COLO668 (cell line): ENCODE data around the gene JADE1.

ENCODE experiments used
- DNase-seq: peaks from one replicate; lab custom pipeline; 2025; ENCODE audit not compliant: unreplicated experiment; lab: John Stamatoyannopoulos, UW

The JADE1 gene

DNA sequence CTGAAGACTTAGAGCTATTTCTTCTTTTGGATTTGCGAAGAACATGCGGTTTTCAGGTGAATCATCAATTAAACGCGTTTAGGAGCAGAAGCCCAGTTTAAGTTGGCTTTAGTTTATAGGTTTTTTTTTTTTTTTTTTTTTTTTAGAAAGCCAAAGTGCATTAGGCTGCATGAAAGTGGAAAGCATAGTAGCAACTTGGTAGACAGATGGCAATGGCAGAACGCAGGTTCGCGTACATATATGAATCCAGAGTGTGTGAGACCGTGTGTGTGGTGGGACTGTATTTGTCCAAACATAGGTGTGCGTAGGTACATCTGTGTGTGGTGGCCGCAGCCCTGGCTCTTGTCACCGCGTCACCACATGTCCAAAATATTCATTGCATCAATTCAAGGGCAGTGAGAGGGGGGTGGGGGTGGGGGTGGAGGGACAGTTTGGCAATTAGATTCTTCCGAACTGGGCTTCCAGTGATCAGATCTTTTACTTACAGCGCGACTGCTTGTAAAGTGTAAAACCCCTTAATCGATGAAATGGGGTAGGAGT, 901 bp downstream of the JADE1 start:
- DNase-seq = peak; percentile 64

DNA sequence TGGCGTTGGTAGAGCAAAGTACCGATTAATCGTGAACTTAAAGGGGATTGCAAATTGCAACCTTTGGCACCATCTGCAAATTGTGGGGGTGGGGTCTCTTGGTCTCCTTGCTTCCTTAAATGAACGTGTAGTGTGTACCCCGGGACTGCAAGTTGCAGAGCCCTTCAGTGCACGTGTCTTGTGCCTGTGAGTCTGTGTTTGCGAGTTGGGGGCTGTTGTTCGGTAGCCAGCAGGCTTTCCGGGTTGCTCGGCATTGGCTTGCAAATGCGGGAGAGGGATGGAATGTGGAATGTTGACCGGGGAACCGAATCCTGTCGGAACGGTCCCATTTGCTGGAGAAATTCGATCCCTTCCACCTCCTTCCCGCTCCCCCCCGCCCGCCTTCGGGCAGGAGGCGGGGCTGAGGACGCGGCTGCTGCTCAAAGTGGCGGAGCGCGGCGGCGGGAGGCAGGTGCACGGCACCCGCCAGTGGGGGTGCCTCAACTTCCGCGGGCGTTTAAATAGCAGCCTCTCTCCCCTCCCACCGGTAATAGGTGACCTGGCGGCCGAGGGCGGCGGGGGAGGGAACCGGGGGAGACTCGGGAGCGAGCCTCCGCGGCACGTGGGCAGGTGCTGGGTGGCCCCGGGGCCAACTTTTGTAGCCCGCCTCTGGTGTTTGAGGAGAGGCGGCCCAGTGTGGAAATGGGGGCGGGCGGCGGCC, 1.5 kb downstream of the JADE1 start:
- peak; percentile 95 for DNase-seq

DNA sequence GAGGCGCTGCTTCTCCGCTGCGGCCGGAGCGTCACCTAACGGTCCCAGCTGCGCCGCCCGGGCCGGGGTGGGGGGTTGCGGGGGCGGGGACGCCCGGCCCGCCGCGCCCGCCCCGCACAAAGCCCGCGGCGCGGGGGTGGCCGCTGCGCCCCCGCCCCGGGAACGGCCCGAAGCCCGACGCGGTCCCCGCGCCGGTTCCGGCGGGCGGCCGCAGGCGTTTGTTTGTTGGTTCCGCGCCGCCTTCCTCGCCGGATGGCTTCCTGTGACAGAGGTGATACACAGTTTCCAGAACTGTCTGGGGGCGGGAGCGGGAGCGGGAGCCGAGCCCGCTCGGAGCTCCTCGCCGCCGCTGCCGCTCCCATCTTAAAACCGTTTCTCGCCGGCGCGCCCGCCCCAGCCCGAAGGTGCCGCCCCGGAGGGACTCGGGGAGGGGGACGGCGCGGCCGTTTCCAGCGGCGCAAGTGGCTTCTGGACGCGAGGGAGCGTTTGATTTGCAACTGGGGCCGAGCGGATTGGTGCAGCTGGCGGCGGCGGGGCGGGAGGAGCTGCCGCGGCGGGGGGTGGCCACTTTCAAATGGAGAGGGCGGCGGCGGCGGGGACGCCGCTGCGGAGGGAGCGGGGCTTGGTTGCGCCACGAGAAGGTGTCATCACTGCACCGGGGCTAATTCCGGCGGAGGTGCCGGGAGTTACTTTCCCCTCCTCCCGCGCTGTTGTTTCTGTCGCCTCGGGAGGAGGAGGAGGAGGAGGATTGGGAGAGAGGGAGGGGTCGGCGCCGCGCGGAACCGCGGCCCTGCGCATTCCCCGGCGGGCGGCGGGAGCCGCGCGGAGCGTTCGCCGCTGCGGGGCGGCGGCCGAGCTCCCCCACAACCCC, 2.3 kb downstream of the JADE1 start:
- DNase-seq = peak; percentile 94

DNA sequence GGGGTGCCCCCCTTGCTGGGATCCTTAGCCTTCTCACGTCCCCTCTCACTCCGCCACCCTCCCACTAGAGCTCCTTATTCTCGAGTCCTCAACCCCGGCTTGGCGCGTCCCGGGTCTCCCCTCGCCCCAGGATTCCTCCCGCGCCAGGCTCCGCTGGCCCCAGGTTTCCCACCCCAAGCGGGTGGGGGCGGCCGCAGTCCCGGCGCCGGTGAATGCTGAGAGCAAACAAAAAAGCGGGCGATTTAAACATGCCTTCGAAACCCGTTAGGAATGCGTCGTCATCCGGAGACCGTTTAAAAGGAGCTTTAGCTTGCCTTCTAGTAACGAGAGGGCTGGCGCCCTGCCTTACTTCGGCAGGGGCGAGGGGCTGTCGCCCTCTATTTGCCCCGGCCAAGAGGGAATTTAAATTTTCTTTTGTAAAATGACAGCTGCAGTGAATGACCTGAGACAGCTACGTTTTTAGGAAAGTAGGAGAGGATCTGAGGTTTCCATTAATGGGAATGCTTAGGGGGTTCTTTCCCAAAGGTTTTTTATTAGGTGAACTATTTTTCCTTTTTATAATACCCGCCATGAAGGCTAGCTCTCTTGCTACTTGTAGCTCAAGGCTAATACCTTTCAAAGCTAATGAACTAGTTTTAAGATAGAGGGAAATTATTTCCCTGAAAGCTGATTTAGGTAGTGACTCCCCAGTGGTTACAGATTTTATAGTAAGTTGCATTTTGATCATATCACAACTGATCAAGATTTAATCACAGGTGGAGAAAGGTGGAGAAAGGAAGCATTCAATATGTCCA, 3.1 kb downstream of the JADE1 start:
- DNase-seq = peak; percentile 77

DNA sequence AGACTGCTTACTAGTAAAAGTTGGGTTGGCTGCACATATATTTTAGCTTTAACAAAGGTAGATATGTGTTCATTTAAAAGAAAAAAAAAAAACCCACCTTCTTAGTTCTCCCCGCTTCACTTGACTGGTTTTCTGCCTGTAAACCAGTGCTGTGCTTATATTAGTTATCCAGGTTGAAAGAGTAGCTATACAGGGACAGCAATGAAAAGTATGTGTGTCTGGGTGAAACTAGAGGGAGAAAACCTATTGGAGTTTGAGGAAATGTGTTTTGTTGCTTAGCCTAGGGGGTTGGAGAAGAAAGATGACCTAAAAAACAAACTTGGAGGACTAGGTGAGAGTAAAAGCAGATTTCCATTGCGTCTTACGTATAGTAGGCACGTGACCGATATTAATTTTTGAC, 4.5 kb downstream of the JADE1 start:
- no peak for DNase-seq

DNA sequence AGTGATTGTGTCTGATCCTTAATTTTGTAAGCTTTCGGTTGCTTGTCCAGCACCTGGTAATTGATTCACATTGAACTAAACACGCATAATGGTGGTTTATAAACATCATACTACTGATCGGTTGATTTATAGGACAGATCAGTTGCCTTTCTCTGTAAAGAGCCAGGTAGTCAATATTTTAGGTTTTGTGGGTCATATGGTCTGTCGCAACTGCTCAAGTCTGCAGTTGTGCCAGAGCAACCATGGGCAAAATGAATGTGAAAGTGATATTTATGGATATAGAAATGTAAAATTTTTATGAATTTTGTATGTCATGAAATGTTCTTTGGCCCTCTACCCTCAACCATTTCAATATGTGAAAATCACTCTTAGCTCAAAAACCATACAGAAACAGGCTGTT, 8.9 kb downstream of the JADE1 start:
- no peak for DNase-seq

DNA sequence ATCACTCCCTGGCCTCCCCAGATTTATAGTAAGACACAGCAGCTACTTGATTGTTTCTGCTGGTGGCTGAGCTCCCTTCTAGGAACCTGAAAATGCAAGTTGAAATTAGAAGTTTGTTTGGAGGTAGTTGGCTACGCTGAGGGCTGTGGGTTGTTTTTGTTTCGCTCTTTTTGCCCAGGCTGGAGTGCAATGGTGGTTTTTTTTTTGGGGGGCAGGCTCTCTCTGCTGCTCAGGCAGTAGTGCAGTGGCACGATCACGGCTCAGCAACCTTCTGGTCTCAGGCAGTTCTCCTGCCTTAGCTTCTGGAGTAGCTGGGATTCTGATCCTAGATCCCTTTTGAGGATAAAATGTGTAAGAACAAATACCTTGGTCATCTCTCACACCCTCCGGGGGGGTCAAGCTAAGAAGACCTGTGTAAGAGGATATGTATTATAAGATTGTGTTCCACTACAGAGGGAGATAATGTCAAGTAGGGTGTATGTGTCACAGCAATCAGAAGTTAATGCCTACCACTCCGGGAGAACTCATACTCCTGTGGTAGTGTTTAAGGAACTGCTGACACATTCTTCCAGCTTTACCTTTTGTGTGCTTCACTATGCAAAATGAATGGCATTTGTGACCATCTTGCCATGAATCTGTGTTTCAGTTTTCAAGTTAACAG, 9.7 kb downstream of the JADE1 start:
- DNase-seq = no peak

DNA sequence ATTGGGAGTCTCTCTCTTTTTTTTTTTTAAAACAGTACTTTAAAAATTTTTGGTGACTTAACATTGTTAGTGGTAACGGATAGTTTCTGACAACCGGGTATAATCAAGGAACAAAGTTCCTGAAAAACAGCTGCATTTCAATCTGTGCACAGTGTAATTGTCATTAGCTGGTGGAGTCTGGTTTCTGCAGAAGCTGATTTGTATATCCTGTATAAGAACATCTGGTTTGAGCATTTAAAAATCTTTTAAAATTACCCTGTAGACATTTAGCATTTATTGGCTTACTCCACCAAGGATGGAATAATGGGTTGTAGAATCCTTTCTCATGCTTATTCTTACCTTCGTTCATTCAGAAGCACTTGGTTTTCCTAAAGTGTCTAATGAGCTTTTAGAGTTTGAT, 11.2 kb downstream of the JADE1 start:
- no peak for DNase-seq

DNA sequence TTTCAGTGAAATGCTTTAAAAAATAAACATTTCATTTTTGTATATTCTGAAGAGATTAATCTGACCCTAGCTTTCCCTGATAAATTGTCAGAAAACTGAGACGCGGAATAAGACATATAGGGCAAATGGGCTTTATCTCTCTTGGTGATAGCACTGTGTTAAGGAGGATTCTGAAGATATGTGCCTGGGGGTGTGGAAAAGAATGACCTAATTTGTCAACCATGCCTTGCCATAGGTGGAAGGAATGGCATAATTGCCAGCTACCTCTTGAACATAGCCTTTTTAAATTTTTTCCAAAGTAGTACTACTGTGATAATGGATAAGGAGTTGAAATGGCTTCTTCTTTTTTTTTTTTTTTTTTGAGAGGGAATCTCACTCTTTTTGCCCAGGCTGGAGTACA, 11.7 kb downstream of the JADE1 start:
- DNase-seq = no peak

DNA sequence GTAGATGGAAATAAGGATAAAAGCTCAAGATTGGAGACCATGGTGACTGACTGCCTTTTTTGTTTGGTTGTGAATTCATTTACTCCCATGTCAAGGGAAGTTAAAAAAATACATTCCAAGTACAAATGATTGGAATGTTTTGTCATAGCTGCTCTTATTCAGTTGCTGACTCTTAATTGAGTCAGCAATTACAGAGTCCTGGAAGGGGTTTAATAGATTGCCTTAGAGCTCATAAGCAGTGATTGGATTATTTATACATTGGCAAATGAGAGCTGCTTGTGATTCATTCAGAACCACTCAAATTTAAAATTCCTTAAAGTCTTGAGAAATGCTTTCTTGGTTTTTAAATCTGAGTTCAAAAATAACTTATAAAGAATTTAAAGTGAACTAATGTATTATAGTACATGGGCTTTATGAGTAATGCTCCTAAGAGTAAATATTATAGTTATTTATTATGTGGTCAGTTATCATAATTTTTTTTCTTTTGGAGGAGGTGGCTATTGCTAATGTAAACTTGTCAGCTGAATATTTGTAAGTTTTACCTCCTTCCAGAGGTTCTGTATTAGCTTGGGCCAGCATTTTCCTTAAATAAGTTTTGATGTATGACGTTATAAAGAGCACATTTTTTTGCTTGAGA, 13.6 kb downstream of the JADE1 start:
- DNase-seq = no peak

DNA sequence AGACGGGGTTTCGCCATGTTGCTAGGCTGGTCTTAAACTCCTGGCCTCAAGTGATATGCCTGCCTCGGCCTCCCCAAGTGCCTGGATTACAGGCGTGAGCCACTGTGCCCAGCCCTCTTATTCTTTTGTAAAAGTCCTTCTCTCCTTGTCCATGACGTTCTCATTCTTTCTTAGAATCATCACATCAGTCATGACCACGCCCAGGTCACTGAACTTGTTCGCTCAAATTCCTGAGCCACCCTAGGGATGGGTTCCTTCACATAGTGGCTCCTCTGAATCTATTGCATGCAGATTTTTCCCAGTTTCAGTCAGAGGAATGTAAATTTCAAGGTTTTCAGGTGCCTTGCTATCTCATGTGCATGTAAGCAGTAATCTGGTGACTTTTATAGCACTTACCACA, 15.7 kb downstream of the JADE1 start:
- no peak for DNase-seq

DNA sequence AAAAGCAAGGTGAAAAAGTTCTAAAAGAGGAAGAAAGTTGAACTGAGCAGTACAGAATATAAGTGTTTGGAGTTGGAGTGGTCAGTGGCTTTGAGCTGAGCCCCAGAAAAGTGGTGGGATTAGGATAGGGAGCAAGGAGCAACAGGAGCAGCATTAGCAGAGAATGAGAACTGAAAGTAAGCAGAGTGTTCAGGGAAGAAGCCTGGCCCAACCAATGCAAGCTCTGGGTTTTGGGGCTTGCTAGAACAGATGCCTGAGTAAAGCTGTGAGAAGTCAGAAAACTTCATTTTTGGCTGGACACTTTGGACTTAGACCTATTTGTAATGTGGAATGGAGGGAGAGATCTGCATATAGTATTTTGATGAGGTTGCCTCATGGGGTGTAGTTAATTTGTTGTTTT, 17.8 kb downstream of the JADE1 start:
- no peak for DNase-seq

DNA sequence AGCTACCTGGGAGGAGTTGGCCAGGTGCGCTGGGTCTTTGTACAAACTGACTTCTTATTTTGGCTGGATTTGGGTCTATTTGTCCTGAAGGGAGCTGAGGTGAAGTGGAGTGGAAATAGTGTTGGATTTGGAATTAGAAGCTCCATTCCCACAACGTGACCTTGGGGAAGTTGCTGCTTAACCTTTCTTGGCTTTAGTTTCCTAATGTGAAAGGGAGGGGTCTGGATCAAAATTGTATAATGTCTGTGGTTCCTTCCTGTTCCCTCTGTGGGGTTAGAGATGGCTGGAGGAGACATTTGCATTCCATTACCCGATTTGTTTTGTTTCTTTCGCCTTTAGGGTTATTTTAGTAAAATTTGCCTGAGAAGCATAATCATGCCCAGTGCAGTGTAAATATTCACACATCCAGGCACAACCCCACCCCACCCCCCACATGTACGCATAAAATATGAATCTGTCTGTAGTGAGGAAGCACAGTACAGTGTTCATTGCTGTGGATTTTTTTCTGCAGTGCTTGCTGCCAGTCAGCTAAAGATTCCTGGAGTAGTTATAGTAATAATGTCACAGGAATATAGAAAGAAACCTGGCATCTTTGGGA, 21.5 kb downstream of the JADE1 start:
- peak; percentile 17 for DNase-seq

DNA sequence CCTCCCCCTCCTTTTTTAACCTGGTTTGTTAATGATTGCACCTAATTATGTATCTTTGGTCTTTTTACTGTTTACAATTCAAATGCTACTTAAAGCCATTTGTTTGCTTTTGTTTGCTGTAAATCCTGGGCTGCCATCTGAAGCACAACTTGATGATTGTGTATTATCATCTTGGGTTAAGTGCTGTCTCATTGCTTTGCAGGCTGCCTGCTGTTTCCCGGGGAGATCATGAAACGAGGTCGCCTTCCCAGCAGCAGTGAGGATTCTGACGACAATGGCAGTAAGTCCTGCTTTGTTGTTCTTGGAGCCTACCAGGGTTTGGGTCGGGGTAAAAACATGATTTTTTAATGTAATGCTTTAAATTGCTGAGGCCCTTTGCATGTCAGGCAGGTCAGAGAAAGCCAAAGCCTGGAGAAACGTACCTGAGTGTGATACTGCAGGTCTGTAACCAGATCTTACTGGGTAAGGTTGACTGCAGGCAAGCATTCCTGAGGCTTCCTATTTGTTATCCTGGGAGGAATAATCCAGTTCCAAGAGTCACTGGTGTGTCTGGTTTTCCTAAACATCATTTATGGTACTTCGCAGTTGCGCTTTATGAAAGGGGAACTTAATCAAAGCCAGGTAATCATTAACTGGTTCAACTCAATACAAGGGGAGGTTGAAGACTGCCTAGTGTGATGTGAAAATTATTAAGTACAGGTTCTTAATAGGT, 22.2 kb downstream of the JADE1 start:
- peak; percentile 53 for DNase-seq

DNA sequence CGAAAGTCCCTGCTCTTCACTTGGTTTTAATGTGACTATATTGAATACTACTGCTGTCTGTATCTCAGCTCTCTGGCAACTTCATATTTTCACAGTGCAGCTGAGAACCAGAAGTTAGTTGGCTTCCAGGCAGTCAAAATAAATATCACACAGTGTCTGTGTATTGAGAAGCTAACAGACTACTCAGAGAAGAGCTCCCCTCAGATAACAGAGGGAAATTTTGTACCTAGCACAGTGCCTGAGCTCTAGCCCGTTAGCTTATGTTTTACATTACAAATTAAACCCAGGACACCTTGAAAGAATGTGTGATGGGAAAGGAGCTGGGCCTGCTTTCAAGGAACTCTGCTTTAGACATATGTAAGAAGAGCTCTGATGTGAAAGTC, 22.7 kb downstream of the JADE1 start:
- no peak for DNase-seq

DNA sequence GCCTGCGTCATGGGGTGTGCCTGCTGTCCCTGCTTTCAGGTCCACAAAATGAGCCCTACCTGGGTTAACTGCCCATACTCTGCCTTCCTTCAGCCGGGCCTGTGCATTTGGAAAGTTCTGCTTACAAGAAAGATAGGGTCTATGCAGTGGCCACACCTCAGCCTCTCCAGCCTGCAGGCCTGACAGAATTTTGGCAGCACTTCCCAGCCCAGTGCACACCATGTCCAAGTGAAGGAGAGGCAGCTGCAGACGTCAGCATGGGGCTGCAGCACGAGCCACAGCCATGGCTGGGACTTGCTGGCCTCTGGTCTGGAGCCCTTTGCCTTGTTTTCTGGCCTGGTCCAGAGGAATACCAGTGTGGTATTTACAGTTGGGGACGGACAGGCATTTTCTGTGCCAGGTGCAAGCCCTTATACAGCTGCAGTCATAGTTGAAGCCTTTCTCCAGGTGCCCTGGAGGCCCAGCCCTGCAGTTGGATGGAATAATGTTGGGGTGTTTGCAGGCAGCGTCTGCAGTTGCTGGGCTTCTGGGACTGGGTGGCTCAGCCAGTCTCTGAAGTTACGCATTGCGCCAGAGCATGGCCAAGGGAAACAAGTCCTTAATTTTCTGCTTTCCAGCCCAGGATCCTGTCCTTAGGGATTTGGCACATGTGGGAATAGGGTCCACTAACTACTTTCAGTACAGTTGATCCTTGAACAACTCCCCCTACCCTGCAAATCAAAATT, 26.2 kb downstream of the JADE1 start:
- peak; percentile 20 for DNase-seq

DNA sequence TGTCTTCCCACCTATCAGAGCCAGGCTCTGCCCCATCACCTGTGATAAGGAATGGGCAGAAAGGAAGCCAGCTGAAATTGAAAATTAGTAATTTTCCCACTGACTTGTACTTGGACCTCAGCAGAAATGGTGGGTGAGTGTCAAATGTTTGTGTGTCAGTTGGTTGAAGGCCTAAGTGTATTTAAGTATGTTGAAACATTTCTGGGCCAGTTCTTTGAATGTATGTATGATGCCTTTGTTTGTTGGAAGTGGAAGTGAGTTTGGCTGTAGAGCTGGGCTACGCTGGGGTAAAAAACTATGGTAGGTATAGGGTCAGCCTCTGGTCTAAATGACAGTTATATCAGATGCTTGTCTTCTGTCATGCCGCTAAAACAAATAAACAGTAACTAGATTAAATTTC, 27.7 kb downstream of the JADE1 start:
- DNase-seq = no peak

DNA sequence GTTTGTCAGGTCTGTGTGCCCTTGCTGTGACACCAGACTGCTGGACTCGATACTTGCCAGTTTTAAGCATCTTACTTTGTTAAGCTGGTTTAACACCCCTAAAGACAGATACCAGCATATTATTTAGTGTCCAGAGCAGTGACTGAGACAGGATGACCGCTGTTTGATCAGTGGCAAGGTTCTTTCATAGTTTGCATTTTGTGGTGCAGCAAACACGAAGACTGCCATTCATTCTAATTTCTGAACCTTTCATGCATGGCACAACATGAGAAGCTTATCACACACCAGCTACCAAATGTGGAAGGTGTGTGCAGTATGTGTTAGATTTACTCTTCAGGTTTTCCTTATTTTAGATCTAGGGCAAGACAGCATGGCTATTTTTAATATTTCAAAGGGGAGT, 28.2 kb downstream of the JADE1 start:
- no peak for DNase-seq
